IPS-18c (cell line): ENCODE results near the gene CDHR3.
"Not testable (repeated sequence)": the region's sequence is repeated elsewhere in the genome, so short reads cannot be mapped to it uniquely, and the experiment has no call there.

Source experiments
- H3K4me3 ChIP-seq: 2 replicates; pipeline ENCODE4 v1.7.0; 2013; ENCODE audit warnings: low read depth, mild to moderate bottlenecking, low read length, moderate library complexity; ENCODE audit not compliant: insufficient read depth
- H3K9me3 ChIP-seq: one replicate; pipeline ENCODE4 v1.6.1; 2013; ENCODE audit warnings: mild to moderate bottlenecking, low read length, moderate library complexity; ENCODE audit not compliant: control insufficient read depth, insufficient read depth

CDHR3 gene

DNA sequence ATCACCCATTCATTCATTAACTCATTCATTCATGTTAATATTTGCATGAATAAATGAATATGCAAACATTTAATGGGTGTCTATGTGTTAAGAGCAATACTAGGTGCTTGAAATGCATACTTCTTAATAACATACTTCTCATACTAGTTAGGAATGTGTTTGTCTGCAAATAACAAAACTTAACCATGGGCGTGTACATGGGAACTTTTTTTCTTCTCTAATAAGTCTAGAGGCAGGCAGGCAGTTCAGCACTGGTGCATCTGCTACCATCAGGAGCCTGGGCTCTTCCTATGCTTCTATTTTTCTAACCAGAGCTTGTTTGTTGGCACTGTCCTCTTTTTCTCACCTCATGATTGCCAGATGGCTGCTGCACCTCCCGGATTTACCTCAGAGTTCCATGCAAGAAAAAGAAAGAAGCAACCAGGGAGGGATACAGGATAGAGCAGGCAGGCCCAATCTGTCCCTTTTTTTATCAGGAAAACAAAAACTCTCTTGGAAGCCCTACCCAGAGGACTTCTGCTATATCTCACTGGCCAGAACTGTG lies 22.7 kb downstream of the CDHR3 start:
- Histone ChIP-seq H3K9me3 (no peaks in the 10 kb centered on the region), H3K4me3 (no peak overlapping the region)

DNA sequence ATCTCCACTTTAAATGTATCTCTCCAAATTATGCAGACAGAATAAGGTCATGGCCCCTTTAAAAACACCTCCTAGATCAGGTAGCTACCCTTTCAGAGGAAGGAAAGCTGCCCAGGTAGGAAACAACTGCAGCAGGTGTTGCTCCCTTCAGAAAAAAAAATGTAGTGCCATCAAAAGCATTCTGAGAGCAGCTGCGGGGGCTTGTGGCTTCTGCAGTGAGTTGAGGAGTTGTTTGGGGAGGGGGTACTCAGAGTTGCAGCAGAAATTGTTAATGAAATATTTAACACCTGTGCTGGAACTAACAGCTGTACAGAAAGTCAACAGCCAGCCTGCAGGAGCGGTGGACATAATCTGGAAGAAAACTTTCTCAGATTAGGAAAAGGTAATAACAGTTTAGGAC lies 24.0 kb downstream of the CDHR3 start:
- Histone ChIP-seq H3K9me3 (no peaks in the 10 kb centered on the region), H3K4me3 (no peak overlapping the region)

GRCh38 chr7:105988276-105988675 lies 25.2 kb downstream of the CDHR3 start:
- Histone ChIP-seq H3K4me3 (no peak overlapping the region), H3K9me3 (no peaks in the 10 kb centered on the region)

DNA sequence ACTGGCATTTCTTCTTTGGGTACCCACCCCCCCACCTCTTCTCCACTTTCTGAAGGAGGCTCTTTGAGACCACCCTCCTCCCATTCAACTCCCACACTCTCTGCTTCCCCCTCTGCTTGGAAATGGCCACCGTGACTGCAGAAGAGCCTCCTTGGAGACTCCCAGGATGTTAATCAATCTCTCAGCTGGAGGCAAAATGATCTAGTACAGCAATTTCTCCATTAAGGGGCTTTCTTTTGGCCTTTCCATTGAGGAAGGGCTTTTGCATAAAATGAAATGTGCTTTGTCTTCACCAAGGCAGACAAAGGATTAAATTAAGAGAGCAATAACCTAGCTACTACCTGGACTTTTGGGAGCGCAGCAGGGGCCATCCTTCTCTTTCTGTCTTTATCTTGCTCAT lies 26.1 kb downstream of the CDHR3 start:
- Histone ChIP-seq H3K9me3 (no peaks in the 10 kb centered on the region), H3K4me3 (no peak overlapping the region)

- H3K4me3 ChIP-seq: no peak overlapping the region
- H3K9me3 ChIP-seq: no peaks in the 10 kb centered on the region
Observed at GRCh38 chr7:105989686-105990085, 26.6 kb downstream of the CDHR3 start.

DNA sequence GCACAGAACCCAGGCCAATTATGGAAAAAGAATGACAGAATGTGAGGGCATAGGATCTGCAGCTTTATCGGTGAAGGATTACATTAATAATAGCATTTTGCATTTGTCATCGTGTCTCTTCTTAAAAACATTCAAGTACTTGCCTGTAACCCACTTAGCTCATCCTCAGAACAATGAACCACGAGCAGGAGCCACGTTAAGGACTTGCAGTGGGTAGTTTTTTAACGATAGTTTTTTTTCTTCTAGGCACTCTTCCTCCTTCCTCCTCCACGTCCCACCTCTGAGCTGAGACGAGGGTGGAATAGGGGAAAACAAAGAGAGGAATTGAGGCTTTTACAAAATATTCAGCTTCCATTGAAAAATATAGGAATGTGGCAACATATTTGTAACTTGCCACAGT lies 27.1 kb downstream of the CDHR3 start:
- H3K4me3 ChIP-seq: no peak overlapping the region

DNA sequence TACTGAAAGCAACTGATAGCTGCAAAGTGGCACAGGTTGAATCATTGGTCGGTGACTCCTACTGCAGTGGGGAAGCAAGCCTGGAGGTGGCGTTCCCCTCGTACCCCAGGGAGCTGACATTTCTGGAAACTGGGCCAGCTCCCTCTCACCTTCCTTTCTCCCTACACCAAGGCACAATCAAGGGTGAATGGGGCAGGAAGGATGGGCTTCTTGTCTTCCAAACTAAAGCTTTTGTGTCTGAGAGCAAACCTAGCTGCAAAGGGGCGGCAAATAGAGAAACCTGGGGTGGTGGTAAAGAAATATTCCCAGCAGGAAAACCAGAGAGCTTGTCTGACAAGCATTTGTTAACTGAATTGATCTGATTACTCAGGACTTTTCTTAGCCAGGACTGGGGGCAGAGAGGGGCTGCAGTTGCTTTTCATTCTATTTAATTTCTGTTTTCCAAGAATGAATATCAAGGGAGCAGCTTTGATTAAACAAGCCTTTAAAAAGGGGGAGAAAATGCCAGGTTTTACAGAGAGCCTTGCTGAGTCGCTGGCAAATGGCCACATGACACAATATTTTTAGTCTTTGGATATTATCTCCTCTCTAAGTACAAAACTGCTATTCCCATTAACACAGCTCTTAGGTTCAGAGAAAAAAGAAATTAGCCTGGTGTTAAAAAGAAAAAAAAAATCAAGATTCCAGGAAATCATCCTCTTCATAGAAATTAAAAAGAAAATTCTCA lies 27.8 kb downstream of the CDHR3 start:
- Histone ChIP-seq H3K9me3 (no peaks in the 10 kb centered on the region), H3K4me3 (no peak overlapping the region)

More for the DNA sequence above, 27.1 kb downstream of the CDHR3 start:
- no peaks in the 10 kb centered on the region for H3K9me3 ChIP-seq

- Histone ChIP-seq H3K4me3 (no peak overlapping the region), H3K9me3 (no peaks in the 10 kb centered on the region)
Observed at GRCh38 chr7:105992905-105993304, 29.8 kb downstream of the CDHR3 start.

DNA sequence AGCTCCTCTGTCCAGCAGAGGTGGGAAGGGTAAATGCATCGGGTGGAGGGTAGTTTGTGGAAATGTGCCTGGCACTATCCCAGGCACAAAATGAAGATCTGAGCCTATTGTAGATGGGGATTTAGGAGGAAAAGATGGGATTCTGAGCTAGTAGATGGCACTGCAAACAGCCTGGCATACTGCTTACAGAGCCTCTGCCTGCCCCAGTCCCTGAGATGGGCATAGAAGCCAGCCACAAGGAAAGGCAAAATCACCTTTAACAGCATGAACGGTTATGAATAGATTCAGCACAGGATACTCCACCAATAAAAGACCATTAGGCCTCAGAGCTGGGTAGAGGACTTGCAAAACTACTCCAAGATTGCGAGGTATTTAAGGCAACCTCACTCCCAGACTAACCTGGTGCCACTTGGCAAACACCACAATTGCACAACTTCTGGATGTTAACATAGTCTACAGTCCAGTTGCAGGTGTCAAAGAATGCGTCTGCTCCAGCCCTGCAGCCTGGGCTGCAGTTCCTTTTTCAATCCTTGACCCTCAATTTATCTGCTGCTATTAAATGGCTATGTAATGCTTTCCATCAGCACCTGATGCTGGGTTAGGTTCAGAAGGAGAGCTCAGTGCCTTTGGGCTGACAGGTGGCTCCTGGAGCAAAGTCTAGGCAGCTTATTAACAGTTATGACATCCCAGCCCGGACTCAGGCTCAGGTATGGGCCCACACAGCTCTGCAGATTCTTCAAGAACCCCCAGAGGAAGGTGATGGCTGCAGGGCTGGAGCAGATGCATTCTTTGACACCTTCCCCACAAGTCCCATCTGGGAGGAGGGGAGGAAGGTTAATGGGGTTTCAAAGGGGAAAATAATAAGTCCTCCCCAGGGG lies 34.0 kb downstream of the CDHR3 start:
- Histone ChIP-seq H3K4me3 (no peak overlapping the region), H3K9me3 (no peaks in the 10 kb centered on the region)

GRCh38 chr7:105999256-105999655 lies 36.2 kb downstream of the CDHR3 start:
- H3K4me3 ChIP-seq: no peak overlapping the region
- H3K9me3 ChIP-seq: no peaks in the 10 kb centered on the region

DNA sequence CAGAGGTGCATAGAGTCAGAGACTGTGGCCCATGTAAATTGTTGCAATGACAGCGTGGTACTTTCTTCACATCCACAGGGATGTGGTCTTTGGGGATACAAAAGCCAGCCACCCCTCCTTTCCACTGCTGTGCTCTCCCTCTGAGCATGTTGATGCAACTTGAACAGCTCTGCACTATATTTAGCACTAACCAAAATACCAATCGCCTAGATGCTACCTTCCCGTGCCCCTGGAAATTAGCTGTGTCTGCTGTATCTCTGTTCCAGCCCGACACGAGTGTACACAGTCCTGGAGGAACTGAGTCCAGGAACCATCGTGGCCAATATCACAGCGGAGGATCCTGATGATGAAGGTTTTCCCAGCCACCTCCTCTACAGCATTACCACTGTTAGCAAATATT lies 38.1 kb downstream of the CDHR3 start:
- no peaks in the 10 kb centered on the region for H3K9me3 ChIP-seq
- H3K4me3 ChIP-seq: no peak overlapping the region

DNA sequence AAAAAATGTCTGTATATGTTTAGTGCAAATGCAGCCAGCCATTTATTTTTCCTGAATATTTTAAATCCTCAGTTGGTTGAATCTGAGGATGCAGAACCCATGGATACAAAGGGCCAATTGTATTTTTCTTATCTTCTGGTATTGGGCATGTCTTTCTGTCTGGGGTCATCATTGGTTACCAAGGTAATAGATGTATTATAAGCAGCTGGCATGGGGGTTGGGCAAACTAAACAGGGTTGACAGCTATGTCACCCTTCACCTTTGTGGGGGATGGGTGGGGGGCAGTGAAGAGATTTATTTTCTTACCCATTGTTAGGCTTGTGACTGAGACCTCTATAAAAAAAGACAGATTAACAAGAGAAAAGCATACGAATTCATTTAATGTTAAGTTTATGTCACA lies 38.8 kb downstream of the CDHR3 start:
- no peaks in the 10 kb centered on the region for H3K9me3 ChIP-seq

GRCh38 chr7:106003525-106004064 lies 40.5 kb downstream of the CDHR3 start:
- Histone ChIP-seq H3K9me3 (peaks cover 6% of the 10 kb centered on the region), H3K4me3 (no peak overlapping the region)

More for the DNA sequence above, 38.8 kb downstream of the CDHR3 start:
- H3K4me3 ChIP-seq: no peak overlapping the region

DNA sequence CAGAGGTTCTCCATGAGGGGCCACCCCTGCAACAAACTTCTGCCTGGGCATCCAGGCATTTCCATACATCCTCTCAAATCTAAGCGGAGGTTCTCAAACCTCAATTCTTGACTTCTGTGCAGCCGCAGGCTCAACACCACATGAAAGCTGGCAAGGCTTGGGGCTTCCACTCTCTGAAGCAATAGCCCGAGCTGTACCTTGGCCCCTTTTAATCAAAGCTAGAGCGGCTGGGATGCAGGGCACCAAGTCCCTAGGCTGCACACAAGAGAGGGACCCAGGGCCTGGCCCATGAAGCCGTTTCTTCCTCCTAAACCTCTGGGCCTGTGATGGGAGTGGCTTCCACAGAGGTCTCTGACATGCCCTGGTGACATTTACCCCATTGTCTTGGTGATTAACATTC lies 43.8 kb downstream of the CDHR3 start:
- peaks cover 7% of the 10 kb centered on the region for H3K9me3 ChIP-seq

GRCh38 chr7:106007796-106008195 lies 44.7 kb downstream of the CDHR3 start:
- not testable (repeated sequence) for H3K9me3 ChIP-seq, H3K4me3 ChIP-seq

More for the DNA sequence above, 43.8 kb downstream of the CDHR3 start:
- no peak overlapping the region for H3K4me3 ChIP-seq

- no peak overlapping the region for H3K4me3 ChIP-seq
Observed at GRCh38 chr7:106009503-106010226, 46.6 kb downstream of the CDHR3 start.

GRCh38 chr7:106010331-106010730 lies 47.3 kb downstream of the CDHR3 start:
- Histone ChIP-seq H3K9me3 (peaks cover 7% of the 10 kb centered on the region), H3K4me3 (no peak overlapping the region)

More at GRCh38 chr7:106009503-106010226, 46.6 kb downstream of the CDHR3 start:
- peaks cover 7% of the 10 kb centered on the region for H3K9me3 ChIP-seq
